Heart right ventricle (tissue), 16 donors: ENCODE measurements around the gene SLC31A2. TPM values are rescaled to one million over a fixed set of nuclear protein-coding genes. Genes with fewer than 3 reads are reported as not detected.
A peak's percentile ranks its signal among the peaks of the same experiment; 100 is the strongest.

Source experiments
- ATAC-seq, 8 donors: fragments of 200-7000 bp; cut with Tn5 transposase; one replicate each; pipeline ENCODE4 v1.9.1; 2020; ENCODE audit warnings: mild to moderate bottlenecking in 8 of 8, moderate library complexity in 8 of 8, moderate number of reproducible peaks in 1 of 8
- DNase-seq, 2 donors: peaks; one replicate each; pipeline ENCODE4 v3.0.0-alpha.2; 2020
- H3K27ac ChIP-seq, 10 donors: fragments of 200-600 bp; sonication (generic) in 2 of 10; one replicate each; pipeline versions ENCODE4 v1.5.0 to v1.8.0; 2020 to 2022; ENCODE audit warnings: mild to moderate bottlenecking in 3 of 10
- H3K27me3 ChIP-seq, 7 donors: fragments of 200-600 bp; one replicate each; pipeline ENCODE4 v1.8.0; 2021 to 2022; ENCODE audit warnings: mild to moderate bottlenecking in 2 of 7
- H3K36me3 ChIP-seq, 9 donors: fragments of 200-600 bp; sonication (generic) in 1 of 9; one replicate each; pipeline versions ENCODE4 v1.5.0 to v1.8.0; 2020 to 2022; ENCODE audit warnings: mild to moderate bottlenecking in 2 of 9
- H3K4me1 ChIP-seq, 9 donors: fragments of 200-600 bp; sonication (generic) in 1 of 9; one replicate each; pipeline versions ENCODE4 v1.5.0 to v1.8.0; 2020 to 2022; ENCODE audit warnings: mild to moderate bottlenecking in 4 of 9
- H3K4me3 ChIP-seq, 10 donors: fragments of 200-600 bp; sonication (generic) in 2 of 10; one replicate each; pipeline versions ENCODE4 v1.5.0 to v1.8.0; 2020 to 2022; ENCODE audit warnings: mild to moderate bottlenecking in 7 of 10, moderate library complexity in 2 of 10
- H3K9me3 ChIP-seq, 11 donors: fragments of 200-600 bp in 10 of 11; sonication (generic) in 2 of 11; one replicate each; pipeline versions ENCODE4 v1.5.0 to v1.8.0; 2013 to 2022; ENCODE audit warnings: mild to moderate bottlenecking in 2 of 11, control low read depth in 1 of 11, moderate library complexity in 1 of 11
- CTCF ChIP-seq, 9 donors: fragments of 200-600 bp; sonication (generic) in 2 of 9; IDR thresholded peaks; one replicate each; pipeline versions ENCODE4 v1.5.0 to v1.8.0; 2021 to 2022; ENCODE audit warnings: antibody characterized with exemption in 9 of 9, mild to moderate bottlenecking in 5 of 9, moderate library complexity in 1 of 9
- WGBS, 2 donors: extraction: QIAGEN DNeasy Blood & Tissue Kit; methylation state at CpG; one replicate each; pipeline ENCODE4 v1.1.7; 2013; ENCODE audit warnings: inconsistent platforms in 1 of 2; 5-methylcytosine and 5-hydroxymethylcytosine counted together
- intact Hi-C, 10 donors: fragments of 100-400 bp; cut with DNase I; formaldehyde crosslinking; loops; one replicate each; pipeline versions ENCODE4 v1.11.1 to v1.14.2; 2022
- polyA plus RNA-seq, 2 donors: library from polyadenylated mRNA; stranded (reverse); fragments of 200-250 nt; gene quantifications; one replicate each; pipeline ENCODE4 v1.2.3, GENCODE V29; 2013
- total RNA-seq, 10 donors: library from RNA; stranded (reverse); fragmentation: NEBNext Ultra II Directional in 3 of 10; extraction: Animal tissue kit (Norgen Biotek cat#: 25700) in 3 of 10; gene quantifications; one replicate each; pipeline versions ENCODE4 v1.2.1 to v1.2.4, GENCODE V29; 2021 to 2023
- donor health status: Arrhythmogenic right ventricular cardiomyopathy.
- donor health status: ischemic (EF 13 %, LVEDD 7.1; RV severe dilation, severe dysfunction).
- donor health status: healthy with polysubstance abuse.
- donor health status: DM: no; HTN: yes; CAD: no.
- donor health status: DM: no; HTN: no; CAD: no.
- donor health status: ischemic (EF 25% LVEDD 6.9; RV normal size, moderate dysfunction).
- donor health status: ischemic (EF 25% LVEDD 5.7; RV mildly dilated, moderate dysfunction).
- donor health status: healthy.
- donor health status: DM: yes; HTN: yes; CAD: no.
- donor health status: Ischemic cardiomyopathy.
- donor health status: ischemic (EF 35%, LVEDD 5.7; RV mildly dilated, moderate dysfunction).
- donor health status: nonischemic (EF 11% LVEDD 7.7; RV severe dilation, severe dysfunction).
- donor health status: DM: yes; HTN: yes; CAD: no.
- donor health status: PGD.
- donor health status: ischemic (EF 29% LVEDD 5.4; RV normal size, mild dysfunction).
- donor health status: nonischemic (EF 23%, LVEDD 6.1; RV moderate dilation, normal function).

SLC31A2 gene
- total and polyA plus RNA-seq, 12 donors = 6.8 to 19.3 (median 9.7) TPM

DNA sequence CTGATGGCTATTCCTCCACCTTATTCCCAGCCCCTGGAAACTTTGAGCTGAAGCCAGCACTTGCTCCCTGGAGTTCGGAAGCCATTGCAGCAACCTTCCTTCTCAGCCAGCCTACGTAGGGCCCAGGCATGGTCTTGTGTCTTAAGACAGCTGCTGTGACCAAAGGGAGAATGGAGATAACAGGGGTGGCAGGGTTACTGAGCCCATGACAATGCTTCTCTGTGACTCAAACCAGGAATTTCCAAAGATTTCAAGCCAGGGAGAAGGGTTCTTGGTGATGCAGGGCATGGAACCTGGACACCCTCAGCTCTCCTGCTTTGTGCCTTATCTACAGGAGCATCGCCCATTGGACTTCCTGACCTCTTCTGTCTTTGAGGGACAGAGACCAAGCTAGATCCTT is 12.2 kb downstream of the SLC31A2 start:
- no peaks in the 10 kb centered on the region for H3K27me3 ChIP-seq
- peaks cover 0 to 37% (median 17%) of the 10 kb centered on the region in 9 donors for H3K4me1 ChIP-seq
- peaks cover 0 to 100% (median 46%) of the 10 kb centered on the region in 9 donors for H3K36me3 ChIP-seq
- WGBS, 2 donors = 62 to 64% methylated on average over 3 of the region's 3 CpGs
- H3K4me3 ChIP-seq = no peak overlapping the region
- DNase-seq = no peak
- no peak for TF ChIP-seq CTCF (IDR thresholded peaks at IDR 0.05)
- no peak for ATAC-seq
- no peaks in the 10 kb centered on the region for H3K9me3 ChIP-seq
- intact Hi-C loops = no loop called here
- no peak overlapping the region for H3K27ac ChIP-seq

DNA sequence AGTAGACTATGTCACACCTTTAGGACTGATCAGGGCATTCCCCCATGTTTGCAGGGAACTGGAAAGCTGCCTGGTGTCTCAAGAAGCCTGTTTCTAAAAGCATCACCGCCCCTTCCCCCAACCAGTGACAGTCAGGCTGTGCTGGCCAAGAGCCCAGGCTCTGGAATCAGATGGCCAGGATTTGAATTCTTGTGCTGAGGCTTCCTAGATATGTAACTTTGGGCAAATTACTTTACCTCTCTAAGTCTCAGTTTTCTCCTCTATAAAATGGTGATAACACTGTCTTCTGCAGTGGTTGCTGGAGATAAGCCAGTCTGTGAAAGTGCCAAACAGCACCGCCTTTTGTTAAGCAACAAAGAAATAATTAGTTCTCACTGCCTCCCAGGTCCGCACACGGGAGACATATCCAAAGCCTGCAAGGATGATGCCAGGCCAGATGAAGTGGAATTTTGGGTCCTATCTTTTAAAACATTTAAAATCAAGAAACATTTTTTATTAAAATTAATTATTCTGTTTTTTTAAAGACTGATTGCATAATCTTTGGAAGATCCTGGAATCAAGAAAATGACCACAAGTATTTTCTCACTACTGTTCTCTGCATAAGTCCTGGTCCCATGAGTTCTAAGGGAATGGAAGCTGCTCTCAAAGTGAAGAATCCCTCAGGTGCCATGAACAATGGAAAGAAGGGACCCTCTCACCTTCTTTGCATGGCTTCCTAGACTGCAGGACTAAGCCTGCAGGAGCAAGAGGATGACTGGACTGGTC is 13.9 kb downstream of the SLC31A2 start:
- Histone ChIP-seq H3K4me1 (peaks cover 0 to 37% (median 17%) of the 10 kb centered on the region in 9 donors), H3K27me3 (no peaks in the 10 kb centered on the region), H3K27ac (peak overlapping the region in 3 of 10 donors; percentile 9 to 30 (median 22)), H3K4me3 (no peak overlapping the region), H3K9me3 (no peaks in the 10 kb centered on the region), H3K36me3 (peaks cover 0 to 100% (median 59%) of the 10 kb centered on the region in 9 donors)
- WGBS, 2 donors = 28 to 43% methylated on average over 4 of the region's 4 CpGs
- TF ChIP-seq CTCF (IDR thresholded peaks at IDR 0.05) = no peak
- peak; percentile 36 to 79 (median 66) for ATAC-seq
- intact Hi-C loops = no loop called here
- peak; percentile 55 to 66 for DNase-seq

DNA sequence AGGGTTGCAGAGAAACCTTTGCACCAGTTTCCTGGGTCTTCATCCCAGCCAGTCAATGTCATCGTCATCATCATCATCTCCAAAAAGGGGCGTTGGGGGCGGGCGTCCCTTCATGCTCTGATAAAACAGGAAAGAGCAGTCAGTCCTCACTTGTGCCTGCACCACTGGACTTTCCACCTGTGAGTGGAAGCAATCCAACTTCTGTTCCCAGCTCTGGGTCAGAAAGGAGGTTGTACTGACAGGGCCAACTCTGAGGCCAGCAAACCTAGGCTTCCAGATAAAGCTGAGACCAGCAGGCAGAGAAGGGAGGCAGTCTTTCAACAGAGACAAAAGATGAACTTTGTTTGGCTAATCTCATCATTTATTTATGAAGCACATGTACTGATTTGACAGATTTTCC is 15.2 kb downstream of the SLC31A2 start:
- Histone ChIP-seq H3K27me3 (no peaks in the 10 kb centered on the region), H3K27ac (no peak overlapping the region), H3K4me1 (peaks cover 0 to 31% (median 14%) of the 10 kb centered on the region in 9 donors), H3K9me3 (no peaks in the 10 kb centered on the region), H3K4me3 (no peak overlapping the region), H3K36me3 (peaks cover 0 to 100% (median 64%) of the 10 kb centered on the region in 9 donors)
- no peak for DNase-seq
- no peak for ATAC-seq
- no peak for TF ChIP-seq CTCF (IDR thresholded peaks at IDR 0.05)
- intact Hi-C loops = no loop called here
- 84 to 86% methylated on average over 4 of the region's 4 CpGs for WGBS, 2 donors

- Histone ChIP-seq H3K36me3 (peaks cover 0 to 100% (median 62%) of the 10 kb centered on the region in 9 donors), H3K9me3 (no peaks in the 10 kb centered on the region), H3K4me1 (peaks cover 0 to 23% (median 14%) of the 10 kb centered on the region in 9 donors), H3K4me3 (no peak overlapping the region), H3K27ac (no peak overlapping the region), H3K27me3 (no peaks in the 10 kb centered on the region)
- 99% methylated on average over 5 of the region's 5 CpGs for WGBS, 2 donors
- ATAC-seq (no peak), DNase-seq (no peak)
- intact Hi-C loops = no loop called here
- no peak for TF ChIP-seq CTCF (IDR thresholded peaks at IDR 0.05)
Observed at GRCh38 chr9:113168809-113169208, 18.0 kb downstream of the SLC31A2 start.
